GM10248 (cell line): ENCODE data around the gene FMNL3.
"Not testable (repeated sequence)": the region's sequence is repeated elsewhere in the genome, so short reads cannot be mapped to it uniquely, and the experiment has no call there.

Experiments used
- CTCF ChIA-PET: fragments of 300-600 bp; sonication (Branson Sonifier 250); formaldehyde crosslinking; extraction: SDS; loops from one replicate; lab custom pipeline; 2021; ENCODE audit warnings: antibody characterized with exemption; lab: Yijun Ruan, JAX
- POLR2A ChIA-PET: fragments of 350-650 bp; sonication (Branson Sonifier 250); formaldehyde crosslinking; extraction: SDS; loops from one replicate; lab custom pipeline; 2020; ENCODE audit warnings: antibody characterized with exemption; lab: Yijun Ruan, JAX
- DNase-seq: peaks from one replicate; pipeline ENCODE4 v3.0.0; 2012; ENCODE audit errors: extremely low spot score
- TF ChIP-seq, protein P1 (sequence below): IDR thresholded peaks from 2 replicates; pipeline ENCODE4 v1.5.1; 2012; ENCODE audit warnings: mild to moderate bottlenecking, low read depth; ENCODE audit errors: extremely low read depth, missing control alignments, control extremely low read depth

FMNL3 gene

DNA sequence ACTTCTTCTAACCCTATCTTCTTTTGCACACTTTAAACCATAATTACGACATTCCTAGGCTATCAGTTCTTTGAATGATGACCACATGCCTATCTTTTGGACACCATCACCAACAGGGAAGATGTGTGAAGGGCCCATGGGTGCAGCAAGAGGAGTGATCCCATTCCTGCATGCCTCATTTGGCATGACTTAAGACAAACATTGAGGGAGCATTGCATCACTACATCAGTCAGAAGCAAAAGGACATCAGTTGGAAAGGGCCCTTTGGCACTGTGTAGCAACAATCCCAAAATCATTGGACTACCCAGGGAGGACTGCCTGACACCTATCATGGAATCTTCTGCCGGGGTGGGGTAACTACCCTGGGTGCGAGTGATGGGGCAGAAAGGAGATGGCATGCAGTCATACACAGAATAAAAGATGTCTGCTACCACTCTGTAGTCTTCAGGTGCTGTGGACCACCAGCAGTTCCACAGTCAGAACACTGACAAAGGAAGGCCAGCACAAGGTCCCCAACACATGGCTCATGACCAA lies 23.4 kb upstream of the FMNL3 start:
- POLR2A ChIA-PET = no interaction called here
- TF ChIP-seq, protein P1, sequence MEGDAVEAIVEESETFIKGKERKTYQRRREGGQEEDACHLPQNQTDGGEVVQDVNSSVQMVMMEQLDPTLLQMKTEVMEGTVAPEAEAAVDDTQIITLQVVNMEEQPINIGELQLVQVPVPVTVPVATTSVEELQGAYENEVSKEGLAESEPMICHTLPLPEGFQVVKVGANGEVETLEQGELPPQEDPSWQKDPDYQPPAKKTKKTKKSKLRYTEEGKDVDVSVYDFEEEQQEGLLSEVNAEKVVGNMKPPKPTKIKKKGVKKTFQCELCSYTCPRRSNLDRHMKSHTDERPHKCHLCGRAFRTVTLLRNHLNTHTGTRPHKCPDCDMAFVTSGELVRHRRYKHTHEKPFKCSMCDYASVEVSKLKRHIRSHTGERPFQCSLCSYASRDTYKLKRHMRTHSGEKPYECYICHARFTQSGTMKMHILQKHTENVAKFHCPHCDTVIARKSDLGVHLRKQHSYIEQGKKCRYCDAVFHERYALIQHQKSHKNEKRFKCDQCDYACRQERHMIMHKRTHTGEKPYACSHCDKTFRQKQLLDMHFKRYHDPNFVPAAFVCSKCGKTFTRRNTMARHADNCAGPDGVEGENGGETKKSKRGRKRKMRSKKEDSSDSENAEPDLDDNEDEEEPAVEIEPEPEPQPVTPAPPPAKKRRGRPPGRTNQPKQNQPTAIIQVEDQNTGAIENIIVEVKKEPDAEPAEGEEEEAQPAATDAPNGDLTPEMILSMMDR = no peak

GRCh38 chr12:49730050-49730449 lies 22.8 kb upstream of the FMNL3 start:
- POLR2A ChIA-PET = no interaction called here
- CTCF ChIA-PET = no interaction called here
- TF ChIP-seq, protein P1 = no peak
- no peak for DNase-seq

More for the DNA sequence above, 23.4 kb upstream of the FMNL3 start:
- CTCF ChIA-PET = no interaction called here
- DNase-seq = no peak

DNA sequence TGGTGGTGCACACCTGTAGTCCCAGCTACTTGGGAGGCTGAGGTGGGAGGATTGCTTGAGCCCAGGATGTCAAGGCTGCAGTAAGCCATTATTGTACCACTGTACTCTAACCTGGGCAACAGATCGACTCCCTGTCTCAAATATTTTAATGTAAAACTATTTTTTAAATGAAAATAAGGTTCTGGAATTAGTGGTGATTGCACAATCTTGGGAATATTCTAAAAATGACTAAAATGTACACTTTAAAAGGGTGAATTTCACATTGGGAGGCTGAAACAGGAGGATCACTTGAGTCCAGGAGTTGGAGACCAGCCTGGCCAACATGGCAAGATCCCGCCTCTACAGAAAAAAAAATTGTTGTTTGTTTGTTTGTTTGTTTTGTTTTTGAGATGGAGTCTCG lies 21.2 kb upstream of the FMNL3 start:
- CTCF ChIA-PET = interaction anchor here (1.3 kb wide), 1 partner anchor 13 kb away, joined by 3 read pairs; the partner anchor contains the start of gene TMBIM6
- POLR2A ChIA-PET = no interaction called here
- DNase-seq = no peak
- TF ChIP-seq, protein P1 = no peak

DNA sequence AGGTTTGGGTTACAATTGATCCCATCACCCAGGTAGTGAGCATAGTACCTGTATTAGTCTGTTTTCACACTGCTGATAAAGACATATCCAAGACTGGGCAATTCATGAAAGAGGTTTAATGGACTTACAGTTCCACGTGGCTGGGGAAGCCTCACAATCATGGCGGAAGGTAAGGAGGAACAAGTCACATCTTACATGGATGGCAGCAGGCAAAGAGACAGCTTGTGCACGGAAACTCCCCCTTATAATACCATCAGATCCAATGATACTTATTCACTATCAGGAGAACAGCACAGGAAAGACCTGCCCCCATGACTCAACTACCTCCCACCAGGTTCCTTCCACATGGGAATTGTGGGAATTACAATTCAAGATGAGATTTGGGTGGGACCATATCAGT lies 14.2 kb upstream of the FMNL3 start:
- DNase-seq, POLR2A ChIA-PET: not testable (repeated sequence)
- CTCF ChIA-PET = interaction anchor here (1.4 kb wide), 1 partner anchor 118 kb away, joined by 3 read pairs; no protein-coding TSS in a partner anchor

DNA sequence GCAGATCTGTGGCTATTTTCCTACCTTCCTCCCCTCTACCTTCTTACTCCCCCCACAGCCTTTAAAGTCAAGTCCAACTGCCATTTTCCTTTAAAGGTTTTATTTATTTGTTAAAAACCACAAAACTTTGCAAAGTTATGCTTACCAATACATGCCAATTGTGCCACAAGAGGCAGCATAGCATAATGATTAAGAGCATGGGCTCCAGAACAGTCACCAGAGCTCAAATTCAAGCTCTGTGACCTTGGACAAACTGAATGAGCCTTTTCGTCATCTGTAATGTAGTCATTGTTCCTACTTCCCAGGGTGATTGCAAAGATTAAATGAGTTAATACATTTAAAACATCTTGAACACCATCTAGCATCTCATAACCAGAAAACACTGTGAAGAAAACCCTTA lies 13.0 kb upstream of the FMNL3 start:
- POLR2A ChIA-PET = no interaction called here
- TF ChIP-seq, protein P1 = no peak
- no peak for DNase-seq
- CTCF ChIA-PET = interaction anchor here (0.8 to 1.4 kb wide), 2 partner anchors 13 to 119 kb away, joined by 3 read pairs; no protein-coding TSS in a partner anchor

GRCh38 chr12:49717800-49718199 lies 10.6 kb upstream of the FMNL3 start:
- POLR2A ChIA-PET = interaction anchor here (0.6 to 1.7 kb wide), 2 partner anchors 14 to 114 kb away, joined by 4 to 8 read pairs; no protein-coding TSS in a partner anchor
- DNase-seq = not testable (repeated sequence)
- CTCF ChIA-PET = interaction anchor here (0.7 to 18.2 kb wide), 11 partner anchors 9 to 121 kb away, joined by 3 to 350 read pairs (median 4); partner anchors contain the start of genes PRPF40B and TMBIM6

DNA sequence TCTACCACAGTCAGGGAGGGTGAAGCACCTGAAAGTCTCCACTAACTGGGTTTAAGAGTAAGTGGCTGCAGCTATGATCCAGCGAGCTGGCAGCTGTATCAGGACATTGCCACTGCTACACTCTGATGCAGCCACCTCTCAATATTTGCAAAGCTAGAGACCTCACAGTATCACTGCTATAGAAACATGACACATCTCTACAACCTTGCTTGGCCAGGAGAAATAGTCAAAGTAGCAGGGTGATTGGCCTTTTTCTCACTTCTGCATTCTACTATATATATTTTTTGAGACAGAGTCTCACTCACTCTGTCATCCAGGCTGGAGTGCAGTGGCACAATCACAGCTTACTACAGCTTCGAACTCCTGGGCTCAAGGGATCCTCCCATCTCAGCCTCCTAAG lies 9.3 kb upstream of the FMNL3 start:
- DNase-seq = peak; percentile 59
- ChIA-PET CTCF (interaction anchor here (1.2 to 18.2 kb wide), 10 partner anchors 10 to 358 kb away, joined by 3 to 350 read pairs (median 5); partner anchors contain the start of genes FMNL3 and TMBIM6), POLR2A (interaction anchor here (1.5 to 1.7 kb wide), 2 partner anchors 13 to 24 kb away, joined by 3 to 8 read pairs; no protein-coding TSS in a partner anchor)
- TF ChIP-seq, protein P1 = no peak

- POLR2A ChIA-PET, DNase-seq: not testable (repeated sequence)
- CTCF ChIA-PET = interaction anchor here (2.3 to 18.2 kb wide), 6 partner anchors 10 to 76 kb away, joined by 7 to 350 read pairs (median 17); partner anchors contain the start of gene TMBIM6
Observed at GRCh38 chr12:49713952-49714351, 6.7 kb upstream of the FMNL3 start.
